ENCODE data around the gene ANOS1. TPM values are rescaled to one million over a fixed set of nuclear protein-coding genes. Genes with fewer than 3 reads are reported as not detected.

Gene ANOS1
- total and polyA plus RNA-seq, 2 experiments from 2014 or later = 10.4 to 22.5 TPM

Other genes starting within 250 kb of the ANOS1 start
- gene FAM9A, start 69.2 kb upstream of the ANOS1 start, total RNA-seq = not detected in 2 replicates
- gene FAM9A, start 69.2 kb upstream of the ANOS1 start, polyA plus RNA-seq = not detected in 2 replicates

Measured in cardiac muscle cell (in vitro differentiated cells and primary cell).